IPS-20b (cell line): Measurements from ENCODE around the gene HOXA5.
A peak's percentile ranks its signal among the peaks of the same experiment; 100 is the strongest.

Experiments
- H3K27ac ChIP-seq: one replicate; pipeline ENCODE4 v1.5.1; 2013; ENCODE audit warnings: low read length
- H3K27me3 ChIP-seq: 2 replicates; pipeline ENCODE4 v1.6.1; 2013; ENCODE audit warnings: mild to moderate bottlenecking, low read length, inconsistent platforms; ENCODE audit not compliant: insufficient read depth
- H3K36me3 ChIP-seq: 2 replicates; pipeline ENCODE4 v1.6.1; 2013; ENCODE audit warnings: low read depth, mild to moderate bottlenecking, inconsistent platforms, low read length, moderate library complexity; ENCODE audit not compliant: insufficient read depth
- H3K4me1 ChIP-seq: 2 replicates; pipeline ENCODE4 v1.6.1; 2013; ENCODE audit warnings: mild to moderate bottlenecking, control low read depth, inconsistent platforms, low read length, moderate library complexity; ENCODE audit not compliant: insufficient read depth
- H3K4me3 ChIP-seq: 2 replicates; pipeline ENCODE4 v1.5.1; 2013; ENCODE audit warnings: mild to moderate bottlenecking, low read length, inconsistent platforms
- H3K9ac ChIP-seq: 2 replicates; pipeline ENCODE4 v1.6.1; 2013; ENCODE audit warnings: low read depth, mild to moderate bottlenecking, inconsistent platforms, low read length, moderate library complexity
- H3K9me3 ChIP-seq: 2 replicates; pipeline ENCODE4 v1.6.1; 2013; ENCODE audit warnings: mild to moderate bottlenecking, low read depth, low read length, inconsistent platforms; ENCODE audit not compliant: insufficient read depth

The HOXA5 gene

DNA sequence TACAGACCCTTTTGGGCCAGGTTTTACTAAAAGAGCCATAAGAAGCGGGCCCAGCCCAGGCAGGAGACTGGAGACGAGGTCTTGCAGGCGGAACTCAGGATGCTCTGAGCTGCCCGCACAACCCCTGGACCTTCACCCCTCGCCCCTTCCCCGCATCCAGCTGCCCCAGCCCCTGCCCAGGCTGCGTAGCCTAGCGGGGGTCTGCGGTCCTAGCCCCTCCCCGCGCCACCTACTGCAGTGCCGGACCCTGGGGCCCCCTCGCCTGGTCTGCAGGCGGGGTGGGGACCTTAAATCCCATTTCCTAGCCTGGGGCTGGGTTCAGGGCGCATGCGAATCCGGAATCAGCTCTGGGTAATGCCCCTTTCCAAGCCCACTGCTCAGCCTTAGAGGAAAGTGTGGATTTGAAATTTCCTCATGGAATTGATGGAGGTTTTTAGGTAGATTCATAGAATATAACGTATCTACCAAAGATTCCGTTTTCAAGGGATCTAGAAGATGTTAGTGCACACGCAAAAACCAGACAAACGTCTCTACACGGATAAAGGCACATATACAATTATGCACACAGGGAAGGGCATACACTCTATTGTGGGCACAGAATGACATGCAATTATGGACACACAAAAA is 9.4 kb upstream of the HOXA5 start:
- Histone ChIP-seq H3K27me3 (peaks cover 100% of the 10 kb centered on the region), H3K4me1 (no peaks in the 10 kb centered on the region), H3K27ac (no peak overlapping the region), H3K9me3 (peaks cover 21% of the 10 kb centered on the region; the same call in 1 of the 2 replicates), H3K36me3 (no peaks in the 10 kb centered on the region), H3K4me3 (no peak overlapping the region), H3K9ac (no peak overlapping the region)

DNA sequence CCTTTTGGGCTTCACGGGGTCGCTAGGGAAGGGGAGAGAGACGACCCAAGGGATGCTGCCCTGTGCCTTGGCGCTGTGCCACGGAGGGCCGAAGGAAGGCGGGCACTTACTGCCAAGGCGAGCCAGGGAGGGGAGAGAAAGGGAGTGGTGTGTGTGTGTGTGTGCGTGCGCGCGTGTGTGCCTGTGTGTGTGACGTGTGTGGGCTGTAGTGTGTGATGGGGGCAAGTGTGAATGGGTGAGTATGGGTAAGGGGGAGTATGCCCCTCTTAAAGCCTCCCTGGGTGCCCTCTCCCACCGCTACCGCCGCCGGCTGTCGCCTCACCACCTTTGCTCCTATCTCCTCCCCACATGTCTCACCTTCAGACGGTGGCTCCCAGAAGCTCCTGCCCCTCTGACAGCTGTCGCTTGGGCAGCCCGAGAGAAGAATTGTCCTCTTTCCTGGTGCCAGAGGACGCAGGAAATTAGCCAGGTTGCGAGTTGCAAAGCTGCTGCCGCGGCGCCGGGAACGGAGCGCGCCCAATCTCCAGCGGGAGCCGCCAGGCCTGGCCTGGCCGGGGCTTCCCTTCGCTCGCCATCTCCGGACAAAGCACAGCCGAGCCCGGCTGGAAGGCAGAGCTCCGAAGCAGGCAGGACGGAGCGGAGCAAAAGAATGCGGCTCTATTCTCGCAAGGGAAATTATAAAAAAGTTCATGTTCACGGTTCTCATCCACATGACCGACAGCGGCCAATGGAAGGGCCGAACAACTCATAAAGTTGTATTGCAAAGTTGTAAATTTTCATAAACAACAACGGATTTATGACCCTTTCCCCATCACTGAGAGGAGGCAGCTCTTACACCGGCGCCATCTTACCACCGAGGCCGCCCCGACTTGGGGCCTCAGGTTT is 8.7 kb upstream of the HOXA5 start, which contains the start of gene HOXA3:
TSS of gene HOXA3 (minus strand) at position 653 of the 885 bp plus-strand sequence. CDS start 41,943 bp downstream, outside the sequence.
- H3K9ac ChIP-seq = no peak within 1 kb of the TSS
- H3K27me3 ChIP-seq = peaks cover 100% of the 10 kb centered on the region
- H3K4me3 ChIP-seq = no peak within 1 kb of the TSS

DNA sequence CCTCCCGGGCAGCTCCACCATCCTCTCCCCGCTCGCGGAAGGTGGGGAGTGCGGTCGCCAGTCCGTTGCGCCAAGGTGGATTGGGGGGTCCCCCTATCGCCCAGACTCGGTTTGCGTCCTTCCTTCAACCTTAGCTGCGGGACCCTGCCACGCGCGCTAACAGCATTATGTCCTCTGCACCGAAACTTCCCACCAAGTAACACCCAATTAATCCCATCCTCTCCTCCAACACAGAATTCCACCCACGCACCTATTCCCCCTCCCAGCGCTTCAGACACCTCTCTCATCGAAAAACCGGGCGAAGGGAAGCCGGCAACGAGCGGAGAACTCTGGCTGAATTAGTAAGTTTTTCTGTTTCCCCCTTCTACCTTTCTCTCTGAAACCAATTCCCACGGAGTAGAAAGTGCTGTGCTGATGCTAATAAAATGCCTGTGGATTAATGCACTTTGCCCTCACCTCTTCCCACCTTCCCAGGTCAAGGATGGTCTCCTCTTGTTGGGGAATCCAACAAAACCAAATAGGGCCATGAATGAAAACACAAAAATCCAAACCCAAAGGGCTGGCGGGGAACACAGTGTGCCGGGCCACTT is 8.0 kb upstream of the HOXA5 start:
- H3K4me1 ChIP-seq = no peaks in the 10 kb centered on the region
- no peaks in the 10 kb centered on the region for H3K36me3 ChIP-seq
- H3K9ac ChIP-seq = no peak overlapping the region
- no peak overlapping the region for H3K27ac ChIP-seq
- peak overlapping the region; percentile 29; the same call in 1 of the 2 replicates for H3K4me3 ChIP-seq
- peaks cover 100% of the 10 kb centered on the region for H3K27me3 ChIP-seq
- H3K9me3 ChIP-seq = peaks cover 19% of the 10 kb centered on the region; the same call in 1 of the 2 replicates

More for the DNA sequence above, 8.7 kb upstream of the HOXA5 start, which contains the start of gene HOXA3:
- H3K27ac ChIP-seq = no peak within 1 kb of the TSS
- peaks cover 13% of the 10 kb centered on the region; the same call in 1 of the 2 replicates for H3K9me3 ChIP-seq
- no peaks in the 10 kb centered on the region for H3K36me3 ChIP-seq
- H3K4me1 ChIP-seq = no peaks in the 10 kb centered on the region

DNA sequence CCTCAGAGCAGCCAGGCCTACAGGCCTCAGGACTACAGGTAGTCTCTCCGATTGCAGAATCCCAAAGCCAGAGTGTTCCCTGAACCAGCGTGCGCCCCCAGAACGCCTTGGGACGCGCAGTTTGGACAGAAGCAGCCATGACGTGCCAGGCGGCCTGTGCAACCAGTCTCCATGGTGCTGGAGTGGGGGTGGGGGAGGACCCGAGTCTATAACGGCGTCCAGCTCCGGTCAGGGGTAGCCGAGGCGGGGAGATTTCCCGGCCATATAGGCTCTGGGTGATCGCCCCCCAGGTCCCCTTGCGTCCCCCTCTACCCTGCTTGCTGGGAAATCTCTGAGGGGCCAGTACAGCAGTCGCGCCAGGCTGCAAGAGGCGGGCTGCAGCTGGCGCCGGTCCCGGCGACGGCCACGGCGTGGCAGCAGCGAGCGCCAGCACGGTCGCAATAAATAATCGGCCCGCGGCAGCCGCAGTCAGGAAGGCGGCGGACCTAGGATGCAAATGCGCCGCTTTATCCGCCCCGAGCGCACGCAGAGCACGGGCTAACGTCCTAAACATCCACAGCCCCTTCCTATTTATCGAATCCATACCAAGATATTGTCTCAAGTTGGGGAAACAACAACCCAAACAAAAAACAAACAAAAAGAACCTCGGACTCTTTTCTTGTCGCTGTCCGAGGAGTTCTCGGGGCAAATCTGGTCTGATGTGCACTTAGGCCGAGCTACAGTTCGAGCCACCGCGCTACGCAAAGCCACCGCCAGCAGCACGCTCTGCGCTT is 7.3 kb upstream of the HOXA5 start:
- no peak overlapping the region for H3K9ac ChIP-seq
- peaks cover 100% of the 10 kb centered on the region for H3K27me3 ChIP-seq
- no peak overlapping the region for H3K27ac ChIP-seq
- no peaks in the 10 kb centered on the region for H3K36me3 ChIP-seq
- no peaks in the 10 kb centered on the region for H3K4me1 ChIP-seq
- H3K4me3 ChIP-seq = peak overlapping the region; percentile 29; the same call in 1 of the 2 replicates
- H3K9me3 ChIP-seq = peaks cover 20% of the 10 kb centered on the region; the same call in 1 of the 2 replicates

DNA sequence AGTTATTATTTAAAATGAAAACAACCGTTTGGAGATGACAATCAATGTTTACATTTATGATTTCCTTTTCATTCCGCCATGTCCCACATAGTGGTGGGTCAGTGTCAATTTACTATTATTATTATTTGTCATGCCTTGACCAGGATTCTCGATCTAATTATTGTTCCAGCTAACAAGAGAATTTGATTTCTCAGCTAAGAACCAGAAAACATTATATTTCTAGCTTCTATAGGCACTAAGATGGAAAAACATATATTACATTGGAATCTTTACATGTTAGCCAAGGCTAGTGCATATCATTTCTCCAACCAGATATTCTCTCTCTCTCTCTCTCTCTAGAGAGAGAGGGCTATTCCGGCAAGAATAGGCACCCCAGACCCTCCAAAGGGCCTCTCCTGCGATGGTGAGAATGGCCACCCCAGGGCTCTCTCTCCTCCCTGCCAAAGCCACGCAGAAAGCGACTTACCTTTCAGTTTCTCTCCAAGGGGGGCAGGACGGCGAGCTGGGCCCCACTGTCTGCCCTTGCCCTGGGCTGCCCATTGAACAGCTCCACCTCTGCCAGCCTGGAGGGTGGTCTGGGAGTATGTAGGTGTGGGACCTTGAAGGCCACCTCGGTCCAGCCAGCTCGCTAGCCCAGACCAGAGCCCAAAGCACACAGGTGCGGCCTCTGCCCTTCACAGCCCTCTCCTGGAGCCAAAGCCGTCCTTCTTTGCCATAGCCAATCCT is 6.5 kb upstream of the HOXA5 start:
- H3K27me3 ChIP-seq = peaks cover 100% of the 10 kb centered on the region
- H3K9me3 ChIP-seq = peaks cover 17% of the 10 kb centered on the region; the same call in 1 of the 2 replicates
- no peak overlapping the region for H3K4me3 ChIP-seq
- no peaks in the 10 kb centered on the region for H3K4me1 ChIP-seq
- H3K27ac ChIP-seq = no peak overlapping the region
- H3K9ac ChIP-seq = no peak overlapping the region
- no peaks in the 10 kb centered on the region for H3K36me3 ChIP-seq

DNA sequence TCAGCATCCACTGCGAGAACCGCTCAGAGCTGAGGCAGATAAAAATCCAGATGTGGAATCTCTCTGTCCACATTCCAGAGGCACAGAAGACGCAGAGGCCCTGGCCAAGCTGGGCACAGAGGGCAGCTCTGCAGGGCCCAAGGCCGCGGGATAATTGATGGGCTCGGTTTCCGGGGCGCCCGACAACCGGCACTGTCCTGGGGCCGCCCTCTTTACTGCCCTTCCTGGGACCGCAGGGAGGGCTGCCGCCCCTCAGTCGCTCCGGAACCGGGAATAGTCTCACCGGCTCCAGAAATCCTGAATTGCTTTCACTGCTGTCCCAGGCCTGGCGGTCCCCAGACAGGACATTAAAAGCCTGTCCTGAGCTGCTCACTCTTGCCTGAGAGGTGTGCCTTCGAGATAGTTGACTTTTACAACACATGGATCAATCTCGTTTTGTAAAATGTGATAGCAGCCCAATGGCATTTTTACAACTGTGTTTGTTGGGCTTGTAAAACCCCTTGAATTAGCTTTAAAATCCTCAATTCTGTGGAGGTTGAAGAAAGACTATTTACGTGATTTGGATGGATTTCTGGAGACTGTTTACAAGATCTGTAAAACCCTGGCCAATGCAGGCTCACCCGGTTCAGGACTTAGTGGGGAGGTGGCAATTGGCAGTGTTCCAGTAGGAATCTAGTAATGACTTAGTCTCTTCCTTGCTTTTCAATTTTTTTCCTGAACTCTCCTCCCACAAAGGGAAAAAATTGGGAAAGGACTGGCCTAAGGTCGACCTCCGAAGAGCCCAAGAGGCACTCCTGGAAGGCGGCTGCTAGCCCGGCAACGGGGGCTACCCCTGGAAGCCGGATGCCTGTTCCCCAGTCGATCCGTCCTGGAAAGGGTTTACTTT is 5.5 kb upstream of the HOXA5 start:
- no peak overlapping the region for H3K27ac ChIP-seq
- no peak overlapping the region for H3K4me3 ChIP-seq
- no peak overlapping the region for H3K9ac ChIP-seq
- H3K27me3 ChIP-seq = peaks cover 100% of the 10 kb centered on the region
- no peaks in the 10 kb centered on the region for H3K36me3 ChIP-seq
- no peaks in the 10 kb centered on the region for H3K4me1 ChIP-seq
- peaks cover 12% of the 10 kb centered on the region; the same call in 1 of the 2 replicates for H3K9me3 ChIP-seq

DNA sequence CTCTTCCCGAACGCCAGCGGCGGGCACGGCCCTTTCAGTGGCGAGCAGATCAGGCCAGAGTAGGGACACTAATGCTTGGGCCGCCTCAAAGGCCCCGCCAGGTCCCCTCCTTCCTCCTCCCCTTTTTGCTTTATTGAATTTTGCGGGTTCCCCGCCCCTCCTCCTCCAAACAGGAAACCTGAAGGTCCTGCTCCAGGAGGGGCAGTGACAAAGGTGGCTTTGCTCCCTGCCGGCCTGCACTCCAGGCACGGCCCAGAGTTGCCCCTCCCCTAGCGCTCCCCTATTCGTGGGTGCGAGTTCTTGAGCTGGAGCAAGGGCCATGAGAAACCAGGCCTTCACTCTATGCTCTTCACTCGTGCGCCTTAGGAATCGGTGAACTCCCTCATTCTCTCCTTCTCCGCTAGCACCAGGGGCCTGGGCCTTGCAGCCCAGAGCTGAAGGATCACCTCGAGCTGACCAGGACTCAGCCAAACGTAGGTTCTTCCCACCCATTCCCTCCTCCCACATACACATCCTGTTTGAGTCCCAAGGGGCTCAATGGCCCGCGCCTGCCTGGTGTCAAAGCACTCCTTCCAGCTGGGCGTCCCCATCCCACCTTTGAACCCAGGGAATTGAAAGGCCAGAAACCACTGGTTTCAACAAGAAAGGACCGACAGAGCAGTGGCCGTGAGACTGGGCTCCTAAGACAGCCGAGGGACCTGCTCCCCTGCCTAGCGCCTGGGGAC is 4.7 kb upstream of the HOXA5 start:
- H3K9me3 ChIP-seq = peaks cover 9% of the 10 kb centered on the region; the same call in 1 of the 2 replicates
- no peaks in the 10 kb centered on the region for H3K4me1 ChIP-seq
- peaks cover 100% of the 10 kb centered on the region for H3K27me3 ChIP-seq
- H3K27ac ChIP-seq = no peak overlapping the region
- H3K36me3 ChIP-seq = no peaks in the 10 kb centered on the region
- H3K4me3 ChIP-seq = no peak overlapping the region
- H3K9ac ChIP-seq = no peak overlapping the region

DNA sequence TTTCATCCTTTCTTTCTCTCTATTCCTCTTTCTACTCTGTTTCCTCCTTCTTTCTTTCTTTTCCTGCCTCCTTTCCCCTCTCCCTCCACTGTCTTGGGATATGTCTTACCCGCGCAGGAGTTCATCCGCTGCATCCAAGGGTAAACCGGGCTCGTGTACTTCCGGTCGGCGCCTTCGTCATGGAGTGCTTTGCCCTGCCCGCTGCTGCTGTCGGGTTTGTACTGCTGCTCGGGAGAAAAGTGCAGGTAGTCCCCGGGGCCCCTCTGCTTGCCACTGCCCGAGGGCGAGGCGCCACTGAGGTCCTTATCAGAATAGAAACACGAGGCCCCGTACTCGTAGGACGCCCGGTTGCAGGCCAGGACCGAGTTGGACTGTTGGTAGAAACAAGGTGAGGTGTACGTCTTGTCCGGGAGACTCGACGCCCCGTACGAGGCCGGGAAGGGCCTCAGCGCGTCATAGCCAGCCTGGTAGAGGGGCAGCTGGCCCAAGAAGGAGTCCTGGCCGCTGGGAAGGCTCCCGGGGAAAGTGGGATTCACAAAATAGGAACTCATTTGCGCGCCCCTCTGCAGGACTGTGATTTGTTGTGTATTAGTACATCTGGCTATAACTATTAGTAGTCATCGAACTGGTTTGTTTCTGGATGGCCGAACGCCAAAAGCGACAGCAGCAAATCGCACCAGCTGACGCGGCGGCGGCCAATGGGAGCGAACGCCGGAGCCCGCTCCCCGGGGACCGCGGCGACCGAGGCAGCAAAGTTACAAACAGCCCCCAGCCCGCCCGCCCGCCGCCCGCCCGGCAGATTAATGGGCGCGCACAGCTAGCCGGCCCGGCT is 3.9 kb upstream of the HOXA5 start, which contains the start of gene HOXA6:
TSS of gene HOXA6 (minus strand) at position 576 of the 832 bp plus-strand sequence. CDS start at position 551, 25 bp downstream.
- no peaks in the 10 kb centered on the region for H3K4me1 ChIP-seq
- H3K36me3 ChIP-seq = no peaks in the 10 kb centered on the region
- H3K9me3 ChIP-seq = peaks cover 9% of the 10 kb centered on the region; the same call in 1 of the 2 replicates
- H3K4me3 ChIP-seq = no peak within 1 kb of the TSS
- H3K27ac ChIP-seq = no peak within 1 kb of the TSS
- H3K9ac ChIP-seq = no peak within 1 kb of the TSS
- peaks cover 100% of the 10 kb centered on the region for H3K27me3 ChIP-seq
